Choroid plexus epithelial cell (primary cell): ENCODE results near the gene SERPINA4.

Experiments used
- DNase-seq: peaks from one replicate; pipeline ENCODE4 v3.0.0-alpha.2; 2010; ENCODE audit warnings: low read depth
- H3K4me3 ChIP-seq: 2 replicates; pipeline ENCODE4 v1.5.1; 2011; ENCODE audit warnings: low read depth, mild to moderate bottlenecking, control low read depth, low read length, moderate library complexity
- CTCF ChIP-seq: conservative IDR thresholded peaks from 2 replicates; pipeline ENCODE4 v1.5.1; 2011; ENCODE audit warnings: low read depth, mild to moderate bottlenecking, control low read depth, inconsistent platforms, low read length, moderate library complexity

Gene SERPINA4

GRCh38 chr14:94615254-94615653 lies 54.0 kb downstream of the SERPINA4 start:
- no peak overlapping the region for H3K4me3 ChIP-seq
- TF ChIP-seq CTCF, result no peak
- no peak for DNase-seq

- no peak for DNase-seq
- H3K4me3 ChIP-seq, result no peak overlapping the region
- no peak for TF ChIP-seq CTCF
Observed at GRCh38 chr14:94615823-94616570, 54.8 kb downstream of the SERPINA4 start.

GRCh38 chr14:94617366-94617941 lies 56.2 kb downstream of the SERPINA4 start:
- no peak overlapping the region for H3K4me3 ChIP-seq
- no peak for TF ChIP-seq CTCF
- no peak for DNase-seq

GRCh38 chr14:94617988-94618822 lies 57.0 kb downstream of the SERPINA4 start:
- no peak overlapping the region for H3K4me3 ChIP-seq
- no peak for TF ChIP-seq CTCF

GRCh38 chr14:94619297-94619696 lies 58.1 kb downstream of the SERPINA4 start:
- no peak for TF ChIP-seq CTCF
- H3K4me3 ChIP-seq, result no peak overlapping the region
- no peak for DNase-seq

More at GRCh38 chr14:94617988-94618822, 57.0 kb downstream of the SERPINA4 start:
- DNase-seq, result no peak
